ENCODE data around the gene ARL8A.

- no peak for TF ChIP-seq CTCF (IDR thresholded peaks at IDR 0.05 in 4 of 5, conservative IDR thresholded peaks at IDR 0.05 in 1 of 5)
- TF ChIP-seq POLR2A (IDR thresholded peaks at IDR 0.05) = no peak
These were observed 6.5 kb upstream of the ARL8A start for GRCh38 chr1:202151045-202151444.

All from gastrocnemius medialis (tissue), 4 donors.